Fibroblast of the conjunctiva (primary cell): Measurements from ENCODE around the gene SNX11.

Experiments used
- DNase-seq: peaks from one replicate; pipeline ENCODE4 v3.0.0-alpha.2; 2010; ENCODE audit warnings: low read depth

Gene SNX11

GRCh38 chr17:48100160-48100559 lies 7.4 kb upstream of the SNX11 start:
- DNase-seq: no peak

- peak; percentile 36 for DNase-seq
These were observed 7.0 kb upstream of the SNX11 start for GRCh38 chr17:48100591-48101011.

- peak; percentile 93 for DNase-seq
These were observed 6.4 kb upstream of the SNX11 start, which contains the start of gene CBX1 for GRCh38 chr17:48101012-48101720. Gene CBX1 (minus strand): TSS chr17:48101478. CDS start chr17:48077004, 24,474 bp downstream.

- DNase-seq: no peak
These were observed 5.4 kb upstream of the SNX11 start for GRCh38 chr17:48102043-48102750.

- no peak for DNase-seq
These were observed 4.5 kb upstream of the SNX11 start for GRCh38 chr17:48102798-48103715.

- no peak for DNase-seq
These were observed 3.1 kb upstream of the SNX11 start for GRCh38 chr17:48104440-48104839.

GRCh38 chr17:48106802-48107136 lies 797 bp upstream of the SNX11 start:
- no peak for DNase-seq

- DNase-seq: no peak
These were observed 3.2 kb downstream of the SNX11 start for GRCh38 chr17:48110761-48111160.

GRCh38 chr17:48111937-48112241 lies 4.3 kb downstream of the SNX11 start:
- DNase-seq: no peak

GRCh38 chr17:48113201-48113676 lies 5.7 kb downstream of the SNX11 start:
- DNase-seq: no peak

- DNase-seq: no peak
These were observed 14.5 kb downstream of the SNX11 start for GRCh38 chr17:48121923-48122664.

GRCh38 chr17:48122665-48123045 lies 15.1 kb downstream of the SNX11 start:
- DNase-seq: no peak

GRCh38 chr17:48123111-48123510 lies 15.5 kb downstream of the SNX11 start:
- DNase-seq: no peak

GRCh38 chr17:48123776-48124388 lies 16.3 kb downstream of the SNX11 start:
- no peak for DNase-seq

- no peak for DNase-seq
These were observed 18.4 kb downstream of the SNX11 start for GRCh38 chr17:48125829-48126531.

GRCh38 chr17:48126532-48126850 lies 18.9 kb downstream of the SNX11 start:
- no peak for DNase-seq

GRCh38 chr17:48127371-48128051 lies 19.9 kb downstream of the SNX11 start:
- no peak for DNase-seq

- no peak for DNase-seq
These were observed 20.8 kb downstream of the SNX11 start for GRCh38 chr17:48128400-48128799.

GRCh38 chr17:48129981-48130380 lies 22.4 kb downstream of the SNX11 start:
- no peak for DNase-seq

GRCh38 chr17:48131216-48131824 lies 23.8 kb downstream of the SNX11 start:
- peak; percentile 52 for DNase-seq
